CD4-positive, alpha-beta T cell treated with Interleukin-4 for 1 hour (primary cell): ENCODE measurements around the gene OLIG3.

Experiments
- DNase-seq, 2 donors: peaks; one replicate each; pipeline ENCODE4 v3.0.0-alpha.2; 2020 to 2022

Gene OLIG3

DNA sequence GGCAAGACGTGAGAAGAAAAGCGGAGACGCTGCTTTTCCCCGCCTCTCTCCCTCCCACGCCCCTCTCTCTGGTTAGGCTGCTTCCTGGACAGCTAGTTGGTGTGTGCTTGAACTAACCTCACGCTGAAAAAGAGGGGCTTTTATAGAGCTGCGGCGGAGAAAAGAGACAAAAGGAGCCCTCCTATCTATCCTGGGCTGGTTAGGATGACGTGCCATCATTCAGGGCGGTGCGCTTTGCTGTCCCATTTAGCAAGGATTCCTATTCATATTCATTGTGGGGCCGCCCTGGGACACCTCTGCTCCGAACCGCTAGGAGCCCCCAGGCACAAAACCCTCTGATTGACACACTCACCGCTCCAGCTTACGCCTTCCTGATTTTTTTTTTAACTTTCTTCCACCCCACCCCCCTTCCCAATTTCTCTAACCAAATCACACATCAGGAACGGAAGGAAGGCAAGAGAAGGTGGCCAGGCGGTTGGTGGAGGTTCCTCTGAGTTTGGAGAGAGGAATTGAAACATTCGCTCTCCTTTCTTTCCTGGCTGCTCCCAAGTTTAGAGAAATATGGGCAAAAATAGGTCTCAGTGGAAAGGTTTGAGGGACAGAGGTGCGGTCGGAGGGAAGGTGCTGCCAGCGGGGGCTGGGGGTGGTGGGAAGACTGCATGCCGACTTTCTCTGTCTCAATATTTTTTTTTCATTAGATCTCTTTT is at the start of gene OLIG3:
OLIG3 (minus strand) TSS at position 114 of the 707 bp plus-strand sequence. CDS start 224 bp downstream, outside the sequence.
- no peak for DNase-seq

DNA sequence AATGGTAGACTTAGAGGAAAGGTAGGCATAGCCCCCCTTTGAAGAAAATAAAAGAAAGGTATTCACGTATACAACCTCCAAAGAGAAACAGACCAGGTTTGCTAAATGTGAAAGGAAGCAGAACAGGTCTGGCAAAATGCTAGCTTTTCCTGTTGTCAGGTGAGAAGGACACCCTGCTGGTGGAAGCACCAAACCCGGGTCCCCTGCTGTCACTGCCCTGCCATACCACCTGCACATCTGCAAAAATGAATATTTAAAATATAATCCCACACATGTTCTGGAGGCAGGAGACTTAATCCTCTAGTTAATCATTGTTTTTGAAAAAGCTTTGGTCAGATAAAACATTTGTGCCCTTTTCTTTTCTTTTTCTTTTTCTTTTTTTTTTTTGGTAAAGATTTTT is 48.9 kb upstream of the OLIG3 start:
- no peak for DNase-seq

DNA sequence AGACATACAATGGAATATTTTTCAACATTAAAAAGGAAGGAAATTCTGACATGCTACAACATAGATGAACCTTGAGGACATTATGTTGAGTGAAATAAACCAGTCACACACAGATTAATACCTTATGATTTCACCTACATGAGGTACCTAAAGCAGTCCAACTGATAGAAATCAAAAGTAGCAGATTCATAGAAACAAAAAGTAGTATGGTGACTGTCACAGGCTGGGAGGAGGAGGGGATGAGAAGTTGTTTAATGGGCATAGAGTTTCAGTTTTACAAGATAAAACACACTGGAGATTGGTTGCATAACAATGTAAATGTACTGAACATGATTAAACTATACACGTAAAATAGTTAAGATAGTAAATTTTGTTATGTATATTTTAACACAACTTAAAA is 48.5 kb upstream of the OLIG3 start:
- no peak for DNase-seq

DNA sequence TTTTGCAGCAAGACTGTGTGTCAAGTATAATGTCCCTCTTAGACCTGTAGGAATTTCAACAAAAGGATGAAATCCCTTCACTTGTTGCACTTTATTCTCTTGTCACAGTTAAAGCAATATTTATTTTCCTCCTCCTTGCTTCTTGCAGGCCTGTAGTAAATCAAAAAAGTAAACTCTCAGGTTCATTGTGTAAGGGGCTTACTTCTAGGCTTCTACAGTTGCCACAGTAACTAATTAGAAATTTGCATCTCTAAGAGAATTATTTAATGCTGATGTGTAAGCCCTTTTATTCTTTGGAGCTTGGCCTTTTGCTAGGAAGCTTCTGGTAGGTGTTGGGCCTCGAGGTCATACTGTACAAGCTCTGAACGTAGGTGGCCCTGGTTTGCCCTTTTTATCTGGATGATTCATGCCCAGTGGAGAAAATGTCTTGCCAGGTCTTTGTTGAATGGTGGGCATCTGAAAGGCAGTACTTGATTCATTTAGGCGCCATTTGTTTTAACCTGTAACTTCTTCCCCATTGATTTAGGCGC is 47.4 kb upstream of the OLIG3 start:
- DNase-seq: no peak

DNA sequence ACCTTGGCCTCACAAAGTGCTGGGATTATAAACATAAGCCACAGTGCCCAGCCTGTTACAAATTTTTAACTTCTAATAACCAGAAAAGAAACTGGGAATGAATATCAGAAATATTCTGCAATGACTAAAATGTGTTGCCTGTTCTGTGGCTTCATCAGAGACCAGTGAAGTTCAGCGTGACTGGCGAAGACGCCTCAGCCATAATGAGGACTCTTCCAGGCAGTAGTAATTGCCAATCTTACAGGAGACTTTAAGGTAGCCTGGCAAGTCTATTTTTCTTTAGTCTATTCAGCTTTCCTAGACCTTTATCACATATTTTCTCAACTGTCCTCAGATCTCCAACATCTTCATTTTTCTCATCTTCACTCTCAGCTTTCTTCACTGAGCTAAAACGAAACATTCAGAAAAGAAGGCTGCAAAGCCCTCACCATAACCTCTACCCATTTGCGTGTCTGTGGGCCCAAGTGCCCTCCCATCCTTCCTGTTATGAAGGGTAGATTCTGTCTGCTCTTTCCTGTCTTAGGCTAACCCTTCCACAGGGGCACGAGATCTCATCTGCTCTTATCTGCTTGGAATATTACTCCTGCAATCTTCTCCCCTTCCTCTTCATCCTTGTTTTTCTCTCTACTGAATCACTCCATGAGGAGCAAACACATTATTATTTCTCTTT is 42.0 kb upstream of the OLIG3 start:
- DNase-seq: peak in 1 of 2 donors; percentile 31

DNA sequence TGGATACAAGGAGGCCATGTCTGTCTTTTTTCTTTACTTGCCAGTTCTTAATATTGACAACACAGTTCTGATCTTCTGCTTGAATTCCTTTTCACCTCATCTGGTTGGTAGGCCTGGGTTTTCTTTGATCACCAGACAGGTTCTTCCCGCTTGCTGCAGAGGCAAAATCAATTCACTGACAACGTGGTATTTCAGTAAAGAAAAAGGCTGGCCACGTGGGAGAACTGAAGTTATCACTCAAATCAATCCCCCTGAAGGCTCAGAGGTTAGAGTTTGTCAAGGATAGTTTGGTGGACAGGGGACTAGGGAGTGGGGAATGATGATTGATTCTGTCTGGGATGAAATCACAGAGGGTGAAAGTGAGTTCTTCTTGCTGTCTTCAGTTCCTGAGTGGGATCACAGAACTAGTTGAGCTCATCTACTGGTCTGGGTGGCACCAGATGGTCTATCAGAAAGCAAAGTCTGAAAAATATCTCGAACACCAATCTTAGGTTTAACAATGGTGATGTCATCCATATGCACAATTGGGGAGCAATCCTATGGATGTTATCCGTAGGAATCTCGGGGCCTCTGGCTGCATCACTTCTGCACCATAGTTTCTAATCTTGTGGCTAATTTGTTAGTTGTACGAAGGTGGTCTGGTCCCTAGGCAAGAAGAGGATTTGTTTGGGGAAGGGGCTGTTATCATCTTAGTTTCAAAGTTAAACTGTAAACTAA is 37.3 kb upstream of the OLIG3 start:
- no peak for DNase-seq

DNA sequence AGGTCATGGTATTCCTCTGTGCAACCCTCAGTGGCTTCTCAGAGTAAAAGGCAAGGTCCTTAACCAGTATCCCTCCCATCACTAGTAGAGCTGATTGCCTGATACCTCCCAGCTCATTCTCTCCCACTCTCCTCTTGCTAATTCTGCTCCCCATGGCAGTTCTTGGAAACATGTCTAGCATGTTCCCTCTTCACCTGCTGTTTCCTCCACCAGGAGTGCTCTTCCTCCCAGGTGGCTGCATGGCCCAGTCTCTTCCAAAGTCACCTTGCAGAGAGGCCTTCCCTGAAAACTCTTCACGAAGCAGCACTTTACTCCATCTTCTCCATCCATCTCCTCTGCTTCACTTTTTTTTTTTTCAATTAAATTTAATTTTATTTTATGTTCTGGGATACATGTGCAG is 36.2 kb upstream of the OLIG3 start:
- DNase-seq: no peak

DNA sequence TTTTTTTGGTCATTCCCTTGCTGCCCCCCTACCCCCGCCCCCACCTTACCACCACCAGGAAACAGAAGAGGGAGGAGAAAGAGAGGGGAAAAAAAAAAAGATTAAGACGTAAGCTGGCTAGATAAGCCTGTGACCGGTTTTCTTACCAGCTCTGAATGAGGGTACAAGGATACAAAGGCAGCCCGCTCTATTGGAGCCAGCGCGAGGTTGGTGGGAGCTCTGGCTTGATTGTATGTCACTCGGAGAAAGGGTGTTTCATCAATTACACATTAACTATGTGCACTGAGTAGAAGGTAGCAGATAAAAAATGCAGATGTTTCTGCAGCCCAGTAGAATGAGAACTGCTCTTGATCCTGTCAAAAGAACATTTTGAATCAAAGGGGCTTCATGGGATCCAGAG is 28.6 kb upstream of the OLIG3 start:
- no peak for DNase-seq

DNA sequence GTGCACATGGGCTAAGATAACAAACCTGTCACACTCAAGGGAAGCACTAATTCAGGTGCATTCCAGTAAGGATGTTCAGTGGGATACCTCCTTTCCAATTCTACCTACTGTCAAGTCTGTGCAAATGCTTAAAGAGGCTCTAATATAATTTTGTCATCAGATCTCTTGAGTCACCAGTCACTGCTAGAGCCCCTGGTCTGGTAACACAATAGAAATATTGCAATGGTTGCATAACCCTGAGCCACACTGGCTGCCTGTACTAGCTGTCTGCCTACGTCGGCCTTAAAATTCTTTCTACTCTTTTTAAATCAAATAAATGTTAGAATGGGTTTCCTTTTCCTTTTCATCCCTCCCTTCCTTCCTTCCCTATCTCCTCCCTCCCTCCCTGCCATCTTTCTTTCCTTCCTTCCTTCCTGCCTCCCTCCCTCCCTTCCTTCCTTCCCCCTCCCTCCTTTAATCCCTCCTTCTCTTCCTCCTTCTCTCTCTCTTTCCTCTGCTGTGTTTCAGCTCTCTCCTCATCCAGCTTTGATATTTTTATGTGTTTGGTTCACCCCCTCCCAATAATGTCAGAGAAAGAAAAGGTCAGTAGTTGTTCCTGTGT is 28.1 kb upstream of the OLIG3 start:
- no peak for DNase-seq

DNA sequence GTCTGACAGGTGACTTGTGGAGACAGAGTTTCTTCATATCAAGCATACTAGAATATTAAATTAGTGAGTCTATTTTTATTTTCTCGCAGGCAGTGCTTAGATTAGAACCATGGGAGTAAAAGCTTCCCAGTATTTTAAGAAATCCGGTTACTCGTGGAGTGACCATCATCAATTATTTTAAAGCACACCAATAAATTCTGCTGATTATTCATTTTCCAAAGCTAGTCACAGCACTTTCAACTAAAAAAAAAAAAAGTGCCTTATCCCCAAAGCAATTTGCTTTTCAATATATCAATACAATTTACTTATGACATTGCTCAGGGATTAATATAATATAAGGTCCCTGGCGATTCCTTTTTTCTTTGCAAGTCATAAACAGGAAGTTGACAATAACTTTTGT is 26.3 kb upstream of the OLIG3 start:
- no peak for DNase-seq

DNA sequence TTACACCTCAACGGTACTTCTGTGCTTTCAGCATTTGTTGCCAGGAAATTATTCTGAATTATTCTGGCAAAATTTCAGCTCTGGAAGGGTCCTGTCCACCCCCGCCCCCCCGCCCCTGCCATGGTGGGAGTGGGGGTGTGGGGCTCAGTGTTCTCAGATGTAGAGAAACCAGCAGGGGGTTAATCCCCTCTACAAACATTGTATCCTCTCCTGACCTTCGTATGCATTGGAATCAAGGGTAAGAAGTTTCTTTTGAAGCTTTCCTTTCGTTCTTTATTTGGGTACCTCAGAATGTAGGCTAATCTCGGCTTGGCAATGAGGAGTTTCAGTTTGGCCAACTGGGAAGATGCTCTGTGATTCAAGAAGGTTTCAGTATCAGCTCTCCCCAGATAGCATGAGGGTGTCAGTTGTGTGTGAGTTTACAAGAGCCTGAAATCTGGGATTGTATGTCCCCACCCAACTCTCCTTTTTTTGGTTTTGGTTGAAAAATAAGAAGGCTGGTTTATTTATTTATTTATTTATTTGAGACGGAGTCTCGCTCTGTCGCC is 25.5 kb upstream of the OLIG3 start:
- DNase-seq: no peak

DNA sequence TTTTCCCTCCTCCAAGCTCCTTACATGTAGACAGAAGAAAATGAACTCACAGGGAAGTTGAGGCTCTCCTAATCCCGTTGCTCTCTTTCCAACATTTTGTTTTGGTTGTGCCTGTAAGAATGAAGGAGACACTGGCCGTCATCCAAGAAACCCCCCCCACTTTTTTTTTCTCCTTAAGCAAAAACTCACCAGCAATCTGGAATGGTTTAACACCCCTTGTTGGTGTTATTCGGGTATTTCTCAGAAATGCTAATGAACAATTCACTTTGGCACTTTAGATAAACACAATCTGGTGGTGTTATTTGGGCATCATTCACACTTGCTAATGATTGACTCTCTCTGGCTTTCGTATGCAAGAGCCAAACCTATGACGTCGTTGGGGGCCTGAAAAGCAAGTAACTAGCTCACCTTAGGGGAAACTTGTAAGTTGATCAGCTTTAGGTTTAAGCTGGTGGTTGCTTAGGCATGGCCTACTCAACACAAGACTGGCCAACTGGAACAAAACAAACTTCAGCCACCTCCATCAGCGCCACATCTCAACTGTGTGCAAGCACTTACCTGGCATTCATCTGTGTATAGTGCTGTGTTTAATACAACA is 24.3 kb upstream of the OLIG3 start:
- no peak for DNase-seq

DNA sequence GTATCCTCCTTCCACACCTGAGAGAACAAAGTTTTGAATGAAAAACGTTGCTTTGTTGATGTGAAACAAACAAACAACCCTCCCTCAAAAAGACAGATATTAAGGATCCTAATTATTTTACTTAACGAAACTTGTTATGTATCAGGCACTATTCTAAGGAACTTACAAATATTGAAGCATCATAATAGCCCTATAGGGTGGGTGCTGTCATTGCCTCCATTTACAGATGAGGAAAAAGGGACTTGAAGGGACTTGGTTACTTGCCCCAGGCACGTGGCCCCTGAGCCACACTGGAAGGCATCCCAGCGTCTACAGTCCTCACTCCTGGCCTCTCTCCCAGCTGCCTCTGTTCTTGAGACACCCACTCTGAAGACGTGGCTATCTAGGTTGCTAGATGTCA is 20.2 kb upstream of the OLIG3 start:
- DNase-seq: no peak

DNA sequence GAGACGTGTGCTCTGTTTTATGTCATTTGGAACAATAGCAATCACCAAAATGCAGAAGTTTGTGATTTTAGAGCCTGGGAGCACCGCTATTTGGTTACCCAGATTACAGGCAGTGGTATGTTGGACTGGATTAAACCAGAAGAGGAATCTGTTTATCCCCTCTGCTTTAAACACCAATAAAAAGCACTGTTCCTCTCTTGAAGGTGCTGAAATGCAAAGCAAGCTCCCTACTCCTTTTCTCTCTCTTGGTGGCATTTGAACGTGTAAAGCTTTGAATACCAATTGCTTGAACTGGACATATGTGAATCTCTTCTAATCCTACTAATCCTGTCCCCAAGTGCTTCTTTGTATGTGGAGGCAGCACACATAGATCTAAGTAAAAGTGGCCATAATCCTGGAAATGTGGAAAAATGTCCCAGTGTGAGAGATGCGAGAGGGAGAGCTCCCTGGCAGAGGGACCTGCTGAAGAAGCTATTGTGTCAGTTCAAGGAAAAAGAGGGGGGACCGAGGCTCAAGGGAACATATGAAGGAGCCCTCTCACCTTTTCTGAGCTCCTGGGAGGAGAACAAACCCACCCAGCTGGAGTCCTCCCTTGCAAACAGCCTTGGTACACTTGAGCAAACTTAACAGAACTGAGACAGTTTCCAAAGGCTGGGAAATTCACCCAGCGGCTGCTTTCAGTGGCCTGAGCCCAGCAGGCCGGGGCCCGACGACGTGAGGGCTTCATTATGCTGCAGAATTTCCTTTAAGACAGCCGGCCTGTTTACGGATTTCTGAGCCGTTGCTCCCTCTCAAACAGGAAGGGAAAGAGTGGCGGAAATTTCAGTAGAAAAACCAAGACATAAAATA is 18.8 kb upstream of the OLIG3 start:
- DNase-seq: no peak

DNA sequence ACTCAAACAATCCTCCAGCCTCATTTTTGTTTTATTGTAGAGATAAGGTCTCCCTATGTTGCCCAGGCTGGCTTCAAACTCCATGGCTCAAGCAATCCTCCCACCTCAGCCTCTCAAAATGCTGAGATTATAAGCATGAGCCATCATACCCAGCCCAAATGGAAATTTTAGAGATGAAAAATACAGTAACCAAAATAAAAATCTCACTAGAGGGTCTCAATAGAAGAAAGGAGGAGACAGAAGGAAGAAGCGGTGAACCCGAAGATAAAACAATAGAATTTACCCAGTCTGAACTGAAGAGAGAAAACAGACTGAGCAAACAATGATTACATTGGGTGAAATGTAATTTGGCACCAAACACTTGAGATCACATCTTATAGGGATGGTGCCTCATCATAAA is 16.7 kb upstream of the OLIG3 start:
- no peak for DNase-seq

DNA sequence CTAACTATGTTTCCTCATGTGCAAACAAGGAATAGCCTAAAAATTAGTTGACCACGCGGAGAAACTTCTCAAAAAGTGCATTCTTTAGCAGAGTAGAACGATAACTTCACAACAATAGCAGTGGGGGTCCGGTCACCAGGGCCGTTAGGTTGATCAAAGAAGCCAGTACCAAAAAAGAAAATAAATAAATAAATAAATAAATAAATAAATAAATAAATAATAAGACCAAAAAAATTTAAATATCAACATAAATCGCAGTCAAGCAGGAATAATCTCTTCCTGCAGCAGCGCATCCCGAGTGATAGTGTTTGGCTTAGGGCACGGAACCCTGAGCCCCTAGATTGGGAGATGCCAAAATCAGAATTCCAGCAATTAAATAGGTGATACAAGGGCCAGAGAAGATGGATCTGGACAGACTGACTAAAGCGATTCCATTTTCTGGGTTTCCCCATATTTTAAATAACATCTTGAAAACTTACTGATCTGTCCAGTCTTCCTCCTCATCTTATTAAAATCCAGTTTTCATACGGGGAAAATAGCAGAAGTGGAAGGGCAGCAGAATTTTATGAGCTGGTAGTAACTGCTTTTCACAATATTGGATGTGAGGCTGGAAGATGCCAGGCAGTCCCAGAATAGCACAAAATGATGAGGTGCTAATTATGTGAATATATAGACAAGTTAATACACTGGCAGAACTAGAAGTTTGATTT is 4.4 kb upstream of the OLIG3 start:
- no peak for DNase-seq

DNA sequence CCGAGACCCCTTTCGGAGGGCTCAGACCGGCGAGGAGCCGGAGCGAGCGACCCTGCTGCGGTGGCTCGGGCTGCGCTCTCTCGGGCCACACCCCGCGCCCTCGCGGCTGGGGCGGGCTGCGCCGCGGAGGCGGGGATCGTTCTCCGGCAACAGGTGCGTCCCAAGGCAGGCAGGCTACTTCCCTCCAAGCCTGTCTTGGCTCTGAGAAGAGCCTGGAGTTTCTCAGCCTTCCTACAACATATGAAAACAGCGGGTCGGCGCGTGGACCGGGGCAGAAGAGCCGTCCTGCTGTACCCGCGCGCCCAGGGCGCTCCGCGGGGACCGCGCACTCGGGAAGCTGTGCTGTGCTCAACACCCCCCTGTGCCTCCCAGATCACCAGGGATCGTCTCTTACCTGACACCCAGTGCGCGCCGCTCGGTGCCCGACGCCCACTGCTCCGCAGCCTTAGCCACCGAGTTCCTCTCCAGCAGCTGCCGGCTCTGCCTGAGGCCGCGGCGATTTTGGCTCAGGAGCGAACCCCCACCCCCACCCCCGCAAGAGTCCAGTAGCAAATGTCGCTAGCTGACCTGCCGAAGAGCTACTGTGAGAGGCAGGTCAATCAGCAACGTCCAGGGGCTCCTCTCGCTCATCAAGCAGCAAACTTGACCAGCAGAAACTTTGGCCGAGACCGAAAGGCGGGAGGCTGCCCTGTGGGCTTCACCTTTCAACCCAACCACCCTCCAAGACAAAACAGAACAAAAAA is 3.7 kb upstream of the OLIG3 start:
- DNase-seq: no peak

DNA sequence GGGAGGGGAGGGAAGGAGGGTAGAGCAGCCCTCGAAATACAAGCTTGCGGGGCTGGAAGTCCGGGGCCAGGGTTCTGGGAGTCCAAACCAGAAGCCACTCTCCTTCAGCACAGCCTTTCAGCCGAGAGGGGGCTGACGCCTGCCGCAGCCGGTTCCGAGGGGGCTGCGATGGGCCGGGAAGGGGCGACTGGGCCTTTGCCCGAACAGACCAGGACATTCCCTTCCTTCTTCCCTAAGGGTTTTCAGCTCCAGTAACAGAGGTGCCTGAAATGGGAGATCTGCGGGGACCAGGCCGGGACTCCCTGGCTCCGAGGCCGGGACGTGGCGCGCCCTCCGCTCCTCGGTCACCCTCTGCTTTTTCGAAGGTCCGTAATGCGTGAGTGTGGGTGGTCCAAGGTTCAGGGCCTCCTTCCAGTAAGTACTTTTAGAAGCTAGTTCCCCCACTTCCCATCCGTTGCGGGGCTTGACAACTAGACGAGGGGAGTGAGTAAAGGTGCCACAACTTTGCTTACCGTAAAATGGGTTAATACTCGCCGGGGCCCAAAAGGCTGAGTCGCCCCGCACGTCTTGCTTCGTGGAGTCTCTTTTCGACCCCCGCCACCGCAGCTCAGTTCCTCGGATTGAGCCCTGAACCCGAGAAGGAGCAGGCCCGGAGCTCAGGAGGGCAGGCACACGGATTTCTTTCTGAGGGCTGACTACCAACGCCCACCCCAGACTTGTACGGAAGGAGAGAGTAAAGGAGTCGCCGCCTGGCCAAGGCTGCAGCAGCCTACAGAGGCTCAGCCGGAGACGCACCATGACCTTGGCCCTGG is 2.9 kb upstream of the OLIG3 start:
- DNase-seq: no peak

DNA sequence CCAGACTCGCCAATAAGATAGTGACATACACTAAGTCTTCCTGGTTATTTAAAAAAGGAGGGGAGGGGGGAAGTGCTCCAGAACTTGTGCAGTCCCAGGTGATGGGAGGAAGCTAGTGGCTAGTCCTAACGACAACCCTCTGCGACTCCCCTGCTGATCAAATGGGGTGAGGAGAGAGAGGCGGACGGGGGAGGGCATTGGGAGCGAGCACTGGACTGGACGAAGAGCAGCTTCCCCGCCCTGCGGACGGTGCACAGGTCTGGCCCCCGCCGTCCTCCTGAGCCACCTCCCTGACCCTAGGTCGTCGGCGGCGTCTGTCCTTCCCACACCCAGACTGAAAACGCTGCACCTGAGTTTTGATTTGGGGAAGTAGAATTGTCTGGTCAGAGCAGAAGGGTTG is 2.2 kb upstream of the OLIG3 start:
- DNase-seq: no peak
